Renal cortex interstitium (tissue), 11 donors: ENCODE data around the gene SF3B2. TPM values are rescaled to one million over a fixed set of nuclear protein-coding genes. Genes with fewer than 3 reads are reported as not detected.
"Not testable (repeated sequence)": the region's sequence is repeated elsewhere in the genome, so short reads cannot be mapped to it uniquely, and the experiment has no call there.

Source experiments
- DNase-seq, 11 donors: peaks; one replicate each; pipeline ENCODE4 v3.0.0-alpha.2; 2013; ENCODE audit warnings: low read depth in 9 of 11, low spot score in 4 of 11; ENCODE audit errors: extremely low read depth in 1 of 11
- polyA plus RNA-seq, 3 donors: library from polyadenylated mRNA; unstranded; fragments of 120-200 nt; gene quantifications; one replicate each; pipeline ENCODE4 v1.2.1, GENCODE V29; 2013; ENCODE audit not compliant: insufficient read length in 3 of 3

Gene SF3B2
- polyA plus RNA-seq, 3 donors: 237 to 257 (median 251) TPM

GRCh38 chr11:66068154-66068821, 16.1 kb downstream of the SF3B2 start:
- peak in 5 of 11 donors; percentile 52 to 73 (median 62) for DNase-seq

GRCh38 chr11:66068923-66069714, 17.0 kb downstream of the SF3B2 start:
- no peak for DNase-seq

- DNase-seq: peak in 2 of 11 donors; percentile 53 to 59
Measured at GRCh38 chr11:66069715-66070603, 17.8 kb downstream of the SF3B2 start, which contains the start of gene PACS1. Gene PACS1, plus strand, starts transcription at chr11:66070272. Its CDS starts 215 bp downstream, at chr11:66070487.

- no peak for DNase-seq
Measured at GRCh38 chr11:66070604-66071380, 18.6 kb downstream of the SF3B2 start.

- no peak for DNase-seq
Measured at GRCh38 chr11:66071381-66071801, 19.2 kb downstream of the SF3B2 start.

GRCh38 chr11:66072081-66072480, 19.9 kb downstream of the SF3B2 start:
- no peak for DNase-seq

- DNase-seq: no peak
Measured at GRCh38 chr11:66072518-66072917, 20.4 kb downstream of the SF3B2 start.

- DNase-seq: no peak
Measured at GRCh38 chr11:66073669-66074068, 21.5 kb downstream of the SF3B2 start.

- no peak for DNase-seq
Measured at GRCh38 chr11:66075273-66075672, 23.1 kb downstream of the SF3B2 start.

GRCh38 chr11:66076561-66076960, 24.4 kb downstream of the SF3B2 start:
- DNase-seq: no peak

- no peak for DNase-seq
Measured at GRCh38 chr11:66077927-66078326, 25.8 kb downstream of the SF3B2 start.

- not testable (repeated sequence) for DNase-seq
Measured at GRCh38 chr11:66078949-66079348, 26.8 kb downstream of the SF3B2 start.

- no peak for DNase-seq
Measured at GRCh38 chr11:66080055-66080817, 28.1 kb downstream of the SF3B2 start.

- DNase-seq: no peak
Measured at GRCh38 chr11:66081505-66081904, 29.3 kb downstream of the SF3B2 start.

GRCh38 chr11:66082946-66083698, 31.0 kb downstream of the SF3B2 start:
- no peak for DNase-seq

- no peak for DNase-seq
Measured at GRCh38 chr11:66083767-66084166, 31.6 kb downstream of the SF3B2 start.

GRCh38 chr11:66084821-66085475, 32.8 kb downstream of the SF3B2 start:
- no peak for DNase-seq
